Limb (tissue), 2 donors: ENCODE data around the gene PRRC2B.
"Not testable (repeated sequence)": the region's sequence is repeated elsewhere in the genome, so short reads cannot be mapped to it uniquely, and the experiment has no call there.

Experiments used
- DNase-seq, 2 donors: peaks; one replicate each; pipeline ENCODE4 v3.0.0-alpha.2; 2016; ENCODE audit errors: extremely low spot score in 2 of 2

Gene PRRC2B

GRCh38 chr9:131530920-131531832, 137.3 kb downstream of the PRRC2B start, which contains the start of gene UCK1:
TSS of gene UCK1 (minus strand) at chr9:131531263. CDS start at chr9:131531174, 89 bp downstream.
- DNase-seq: peak; percentile 70 to 97

GRCh38 chr9:131534721-131535237, 140.9 kb downstream of the PRRC2B start:
- DNase-seq: no peak

GRCh38 chr9:131537946-131538345, 144.1 kb downstream of the PRRC2B start:
- no peak for DNase-seq

DNA sequence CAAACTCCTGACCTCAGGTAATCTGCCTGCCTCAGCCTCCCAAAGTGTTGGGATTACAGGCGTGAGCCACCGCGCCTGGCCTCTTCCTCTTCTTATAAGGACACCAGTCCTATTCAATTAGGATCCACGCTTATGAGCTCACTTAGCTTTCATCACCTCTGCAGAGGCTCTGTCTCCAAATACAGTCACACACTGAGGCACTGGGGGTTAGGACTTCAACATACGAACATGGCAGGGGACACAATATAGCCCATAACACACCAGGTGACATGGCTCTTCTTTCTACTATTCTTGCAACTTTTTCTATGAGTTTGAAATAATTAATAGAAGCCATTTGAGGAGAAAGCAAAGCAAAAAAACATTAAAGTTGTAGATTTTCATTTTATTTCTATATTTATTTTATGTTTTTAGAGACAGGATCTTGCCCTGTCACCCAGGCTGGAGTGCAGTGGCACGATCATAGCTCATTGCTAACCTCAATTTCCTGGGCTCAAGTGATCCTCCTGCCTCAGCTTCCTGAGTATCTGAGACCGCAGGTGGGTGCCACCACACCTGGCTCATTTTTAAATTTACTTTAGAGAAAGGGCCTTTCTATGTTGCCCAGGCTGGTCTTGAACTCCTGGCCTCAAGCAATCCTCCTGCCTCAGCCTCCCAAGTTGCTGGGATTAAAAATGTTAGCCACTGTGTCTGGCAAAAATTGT, 145.5 kb downstream of the PRRC2B start:
- DNase-seq: no peak

DNA sequence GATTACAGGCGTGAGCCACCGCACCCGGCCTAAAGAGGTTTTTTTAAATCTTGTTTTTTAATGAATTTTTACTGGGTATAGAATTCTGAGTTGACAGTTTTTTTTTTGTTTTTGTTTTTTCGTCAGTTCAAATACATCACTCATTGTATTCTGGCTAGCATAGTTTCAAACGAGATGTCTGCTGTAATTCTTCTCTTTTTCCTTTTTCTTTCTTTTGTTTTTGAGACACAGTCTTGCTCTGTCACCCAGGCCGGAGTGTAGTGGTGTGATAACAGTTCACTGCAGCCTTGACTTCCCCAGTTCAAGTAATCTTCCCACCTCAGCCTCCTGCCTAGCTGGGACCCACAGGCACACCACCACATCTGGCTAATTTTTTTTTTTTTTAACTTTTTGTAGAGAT, 149.3 kb downstream of the PRRC2B start:
- DNase-seq: no peak

DNA sequence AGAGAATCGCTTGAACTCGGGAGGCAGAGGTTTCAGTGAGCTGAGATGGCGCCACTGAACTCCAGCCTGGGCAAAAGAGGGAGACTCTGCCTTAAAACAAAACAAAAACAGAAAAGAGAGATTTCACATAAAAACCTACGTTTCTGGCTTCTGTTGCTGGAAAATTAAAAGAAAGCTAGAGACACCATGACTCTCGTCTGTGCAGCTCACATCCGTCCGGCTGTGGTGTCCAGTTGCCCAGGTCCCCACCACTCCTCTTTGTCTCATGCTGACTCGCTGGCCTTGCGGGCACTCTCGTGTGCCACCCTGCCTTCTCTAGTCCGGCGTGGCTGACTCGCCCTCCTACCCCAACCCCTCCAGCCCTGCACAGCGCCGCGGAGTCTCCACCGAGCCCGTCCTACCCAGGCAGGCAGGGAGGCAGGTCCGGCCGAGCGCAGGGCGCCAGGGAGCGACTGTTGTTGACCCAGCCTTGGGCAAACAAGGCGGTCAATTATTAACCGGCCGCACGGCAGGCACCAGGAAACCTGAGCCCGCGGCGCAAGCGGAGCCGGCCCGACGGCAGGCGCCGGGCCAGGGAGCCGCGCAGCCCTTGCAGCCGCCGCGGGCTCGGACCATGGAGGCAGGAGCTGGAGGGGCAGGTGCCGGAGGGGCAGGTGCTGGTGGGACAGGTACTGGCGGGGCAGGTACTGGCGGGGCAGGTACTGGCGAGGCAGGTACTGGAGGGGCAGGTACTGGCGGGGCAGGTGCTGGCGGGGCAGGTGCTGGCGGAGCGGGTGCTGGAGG, 151.3 kb downstream of the PRRC2B start, which contains the start of gene PRRT1B:
PRRT1B (plus strand) TSS at position 521 of the 783 bp plus-strand sequence; CDS start at position 614, 93 bp downstream.
- peak in 1 of 2 donors; percentile 47 for DNase-seq

DNA sequence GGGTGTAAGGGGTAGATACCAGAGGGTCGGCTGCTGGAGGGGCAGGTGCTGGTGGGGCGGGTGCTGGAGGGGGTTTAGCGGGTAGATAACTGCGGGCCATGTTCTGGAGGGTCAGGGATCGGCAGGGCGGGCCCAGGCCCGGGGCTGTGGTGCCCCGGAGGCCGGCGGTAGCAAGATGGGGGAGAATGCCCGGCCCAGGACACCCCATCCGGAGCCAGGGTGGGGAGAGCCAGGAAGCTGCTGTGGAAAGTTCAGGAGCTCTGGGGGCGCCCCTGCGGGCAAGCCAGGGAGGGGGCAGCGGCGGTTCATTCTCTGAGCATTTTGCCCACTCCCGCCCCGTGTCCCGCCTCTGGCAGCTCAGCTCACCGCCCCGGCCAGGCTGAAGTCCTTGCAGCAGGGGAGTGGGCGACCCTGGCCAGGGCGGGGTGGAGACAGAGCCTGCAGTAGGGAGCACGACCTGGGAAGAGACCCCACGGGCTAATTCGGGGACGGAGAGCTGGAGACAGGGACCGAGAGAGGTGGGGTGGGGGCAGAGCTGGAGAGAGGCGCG, 152.0 kb downstream of the PRRC2B start:
- DNase-seq: no peak

DNA sequence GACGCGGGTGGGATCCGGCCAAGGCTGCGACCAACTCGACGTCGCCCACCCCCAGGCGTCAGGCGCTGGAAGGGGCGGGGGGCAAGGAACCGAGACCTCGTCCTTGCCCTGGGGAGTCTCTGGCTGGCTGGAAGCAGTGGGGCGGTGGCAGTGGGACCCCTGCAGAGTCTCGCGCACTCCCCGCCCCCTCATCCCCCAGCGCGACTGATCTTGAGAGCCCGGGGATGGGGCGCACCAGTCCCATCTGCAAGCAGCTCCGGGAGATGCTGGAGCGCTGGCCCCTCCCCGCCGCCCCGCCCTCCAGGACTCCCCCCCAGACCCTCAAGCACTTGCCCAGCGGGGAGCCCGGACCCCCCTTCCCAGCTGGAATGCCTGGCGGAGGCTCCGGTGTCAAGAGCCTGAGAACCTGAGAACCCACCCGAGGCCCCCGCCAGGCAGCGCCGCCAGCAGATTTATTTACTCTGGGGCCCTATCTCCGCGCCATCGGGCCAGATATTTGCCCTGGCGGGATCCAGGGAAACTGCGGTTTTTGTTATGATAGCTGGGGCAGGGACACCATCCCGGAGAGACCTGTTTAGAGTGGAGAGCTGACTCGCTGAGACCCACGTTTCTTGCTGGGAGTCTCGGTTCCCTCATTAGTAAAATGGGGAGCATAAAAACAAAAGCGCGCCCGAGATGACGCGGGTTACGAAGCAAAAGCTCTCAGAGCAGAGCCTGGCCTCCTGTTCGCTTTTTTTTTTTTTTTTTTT, 152.6 kb downstream of the PRRC2B start:
- peak; percentile 18 to 74 for DNase-seq

DNA sequence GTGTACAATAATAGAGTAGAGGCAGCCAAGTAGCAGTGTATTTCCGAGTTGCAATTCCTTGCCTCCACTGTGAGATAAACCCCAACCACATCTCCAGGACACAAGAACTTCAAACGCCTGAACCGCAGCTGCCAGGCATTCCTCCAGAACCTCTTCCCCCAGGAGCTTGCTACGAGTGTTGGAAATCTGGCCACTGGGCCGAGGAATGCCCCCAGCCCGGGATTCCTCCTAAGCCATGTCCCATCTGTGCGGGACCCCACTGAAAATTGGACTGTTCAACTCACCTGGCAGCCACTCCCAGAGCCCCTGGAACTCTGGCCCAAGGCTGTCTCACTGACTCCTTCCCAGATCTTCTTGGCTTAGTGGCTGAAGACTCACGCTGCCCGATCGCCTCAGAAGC, 155.3 kb downstream of the PRRC2B start:
- DNase-seq: not testable (repeated sequence)
